GM18861 (cell line): ENCODE data around the gene ADD3.

Experiments used
- ATAC-seq: cut with Tn5 transposase; IDR thresholded peaks from one replicate; pipeline ENCODE4 v1.9.1; 2021; ENCODE audit not compliant: unreplicated experiment

The ADD3 gene, protein sequence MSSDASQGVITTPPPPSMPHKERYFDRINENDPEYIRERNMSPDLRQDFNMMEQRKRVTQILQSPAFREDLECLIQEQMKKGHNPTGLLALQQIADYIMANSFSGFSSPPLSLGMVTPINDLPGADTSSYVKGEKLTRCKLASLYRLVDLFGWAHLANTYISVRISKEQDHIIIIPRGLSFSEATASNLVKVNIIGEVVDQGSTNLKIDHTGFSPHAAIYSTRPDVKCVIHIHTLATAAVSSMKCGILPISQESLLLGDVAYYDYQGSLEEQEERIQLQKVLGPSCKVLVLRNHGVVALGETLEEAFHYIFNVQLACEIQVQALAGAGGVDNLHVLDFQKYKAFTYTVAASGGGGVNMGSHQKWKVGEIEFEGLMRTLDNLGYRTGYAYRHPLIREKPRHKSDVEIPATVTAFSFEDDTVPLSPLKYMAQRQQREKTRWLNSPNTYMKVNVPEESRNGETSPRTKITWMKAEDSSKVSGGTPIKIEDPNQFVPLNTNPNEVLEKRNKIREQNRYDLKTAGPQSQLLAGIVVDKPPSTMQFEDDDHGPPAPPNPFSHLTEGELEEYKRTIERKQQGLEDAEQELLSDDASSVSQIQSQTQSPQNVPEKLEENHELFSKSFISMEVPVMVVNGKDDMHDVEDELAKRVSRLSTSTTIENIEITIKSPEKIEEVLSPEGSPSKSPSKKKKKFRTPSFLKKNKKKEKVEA

DNA sequence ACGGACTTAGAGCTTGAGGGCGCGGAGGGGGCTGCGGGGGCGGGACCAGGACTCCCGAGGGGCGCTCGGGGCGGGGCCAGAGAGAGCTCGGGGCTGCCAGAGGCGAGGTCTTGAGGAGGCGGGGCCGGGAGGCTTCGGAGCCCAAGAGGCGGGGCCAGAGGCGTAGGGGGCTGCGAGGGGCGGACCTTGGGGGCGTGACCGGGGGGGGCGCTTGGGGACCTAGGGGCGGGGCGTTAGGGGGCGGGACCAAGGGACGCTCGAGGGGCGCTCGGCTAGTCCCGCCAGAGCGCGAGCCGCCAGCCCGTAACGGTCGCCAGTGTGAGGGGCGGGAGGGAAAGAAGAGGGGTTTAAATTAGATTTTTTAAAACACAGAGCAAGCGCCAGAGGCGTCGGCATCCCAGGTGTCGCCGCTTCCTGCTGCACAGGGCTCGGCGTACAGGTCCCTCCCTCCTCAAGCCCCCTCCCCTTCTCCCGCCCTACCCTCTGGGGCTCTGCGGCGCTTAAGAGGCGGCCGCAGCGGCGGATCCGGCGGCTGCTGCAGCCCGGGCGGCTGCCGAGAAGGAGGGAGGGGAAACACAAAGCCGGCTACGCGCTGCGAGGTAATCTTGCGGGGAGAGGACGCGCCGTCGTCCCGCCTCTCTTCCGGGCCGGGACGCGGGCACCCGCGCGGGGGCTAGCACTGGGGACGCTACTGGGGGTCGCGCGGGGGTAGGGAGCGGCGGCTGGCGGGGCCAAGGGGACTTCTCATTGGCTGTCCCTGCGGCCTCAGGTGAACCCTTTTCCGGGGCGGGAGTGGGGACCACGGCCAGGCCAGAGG lies at the start of gene ADD3:
Gene ADD3, plus strand, starts transcription at position 284 of the 817 bp plus-strand sequence. CDS start 92,670 bp downstream, outside the sequence.
- peak; percentile 33 for ATAC-seq

DNA sequence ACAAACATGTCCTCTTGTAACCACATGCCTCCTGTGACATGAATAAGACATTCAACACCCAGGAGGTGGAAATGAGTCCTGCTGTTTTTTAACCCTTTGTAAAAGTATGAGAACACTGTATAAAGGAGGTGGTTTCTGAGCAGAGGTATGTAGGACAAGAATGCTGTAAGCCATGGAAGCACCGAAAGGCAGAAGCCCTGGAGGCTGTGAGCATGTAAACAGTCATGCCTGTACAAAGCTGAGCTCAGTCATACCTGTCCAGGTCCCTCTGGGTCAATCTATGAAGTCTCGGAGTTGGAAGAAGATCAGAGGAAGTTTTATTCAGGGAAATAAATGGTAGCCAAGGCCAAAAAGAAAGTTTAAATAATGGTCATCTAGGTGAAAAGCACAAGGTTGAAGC lies 49.7 kb upstream of the ADD3 start:
- ATAC-seq = no peak

DNA sequence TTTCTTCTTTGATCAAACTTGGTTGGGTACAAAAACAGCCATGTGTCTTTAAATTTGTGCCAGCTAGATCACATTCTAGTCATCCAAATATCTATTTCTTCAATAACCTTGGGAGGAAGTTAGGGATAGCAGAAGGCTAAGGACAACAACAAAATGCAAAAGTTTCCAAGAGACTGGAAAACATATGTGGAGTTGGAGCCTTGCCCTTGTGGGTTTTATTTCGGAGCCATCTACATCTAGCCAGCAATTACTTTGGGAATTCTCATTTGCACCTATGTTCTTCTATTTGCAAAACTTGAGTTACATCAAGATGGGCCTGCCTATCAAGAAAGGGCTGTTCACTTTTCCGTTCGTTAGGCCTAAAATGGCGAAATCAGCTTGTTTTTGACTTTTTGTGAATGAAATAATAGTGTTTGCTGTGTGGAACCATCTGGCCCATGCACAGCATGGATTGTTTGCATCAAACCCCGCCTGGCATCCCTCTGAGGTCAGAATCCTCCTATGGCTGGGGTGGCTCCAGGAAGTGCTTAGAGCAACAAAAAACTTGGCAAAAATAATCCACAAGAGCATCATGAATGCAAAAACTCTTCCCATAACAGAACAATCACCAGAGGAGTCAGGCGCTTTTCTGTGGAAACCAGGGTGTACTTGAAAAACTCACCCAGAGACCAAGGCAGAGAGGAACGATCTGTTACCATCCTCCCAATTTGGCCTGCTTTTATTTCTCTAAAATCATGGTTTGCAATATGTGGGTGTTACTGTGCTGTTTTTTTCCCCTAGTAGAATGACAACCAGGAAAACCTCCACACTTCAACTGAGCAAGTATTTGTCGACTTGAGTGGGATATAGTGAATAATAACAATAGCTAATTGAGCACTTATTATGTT lies 48.3 kb upstream of the ADD3 start:
- ATAC-seq = no peak

DNA sequence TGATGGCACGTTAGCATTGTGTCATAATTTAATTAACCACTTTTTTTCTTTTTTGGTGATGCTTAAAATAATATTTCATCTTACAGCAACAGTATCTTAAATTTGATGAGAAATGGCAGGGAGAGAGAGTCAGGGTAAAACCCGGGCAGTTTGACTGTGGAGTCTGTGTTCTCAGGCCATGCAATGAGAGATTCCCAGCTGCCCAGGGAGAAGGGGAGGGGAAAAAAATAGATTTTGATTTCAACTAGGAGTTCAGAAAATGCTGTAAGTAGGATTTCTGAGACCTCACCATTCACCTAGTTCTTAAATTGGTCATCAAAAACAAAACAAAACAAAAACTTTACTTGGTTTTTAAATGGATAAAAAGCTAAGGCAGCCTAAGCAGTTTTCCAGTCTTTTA lies 47.1 kb upstream of the ADD3 start:
- no peak for ATAC-seq

DNA sequence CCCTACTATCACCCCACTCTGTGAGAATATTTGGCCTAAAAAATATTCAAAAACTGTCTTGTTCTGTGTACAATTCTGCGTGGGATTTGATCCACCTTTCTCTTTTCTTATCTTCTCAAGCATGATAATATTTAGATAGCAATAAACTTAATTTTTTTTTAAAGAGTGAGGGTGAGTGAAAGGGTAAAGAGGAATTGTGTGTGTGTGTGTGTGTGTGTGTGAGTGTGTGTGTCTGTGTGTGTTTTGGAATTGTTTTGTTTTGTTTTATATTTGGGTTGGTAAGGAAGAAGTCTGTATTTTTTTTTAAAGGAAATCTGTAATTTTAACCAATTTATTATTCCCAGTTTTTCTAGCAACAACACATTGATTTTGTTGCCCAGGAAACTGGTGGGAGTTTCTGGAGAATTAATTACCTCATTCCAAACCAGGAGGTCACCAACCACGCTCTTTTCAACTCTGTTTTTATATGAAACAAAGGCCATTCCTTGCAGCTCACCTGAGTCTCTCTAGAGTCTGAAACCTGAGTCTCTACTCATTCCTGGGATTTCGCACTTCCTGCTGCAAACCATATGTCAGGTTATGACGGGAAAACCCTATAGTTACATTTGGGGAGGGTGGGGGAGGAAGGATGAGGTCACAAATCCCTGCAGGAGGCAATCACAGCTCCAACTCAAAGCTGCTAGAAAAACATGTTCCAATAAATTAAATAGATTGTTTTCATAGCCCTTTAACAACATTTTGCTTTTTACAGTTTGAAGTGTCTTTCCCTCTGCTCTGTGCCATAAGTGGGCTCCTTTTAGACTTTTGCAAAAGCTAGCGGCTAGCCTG lies 46.4 kb upstream of the ADD3 start:
- ATAC-seq = no peak

DNA sequence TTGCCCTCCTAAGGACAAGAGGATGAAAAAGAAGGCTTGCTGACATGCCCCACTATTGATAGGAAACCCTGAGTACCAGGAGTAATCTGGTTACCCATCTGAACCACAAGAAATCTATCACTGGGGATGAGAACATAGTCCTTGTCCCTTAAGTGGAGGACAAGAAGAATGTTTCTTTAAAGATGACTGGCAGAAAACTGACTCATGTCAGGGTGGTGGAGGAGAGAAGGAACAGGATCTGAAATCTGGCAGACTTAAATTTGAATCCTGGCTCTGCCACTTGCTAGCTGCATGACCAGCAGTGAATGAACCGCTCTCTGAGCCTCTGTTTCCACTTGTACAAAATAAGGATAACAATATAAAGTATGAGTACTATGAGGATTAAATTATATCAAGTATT lies 45.5 kb upstream of the ADD3 start:
- ATAC-seq = no peak

DNA sequence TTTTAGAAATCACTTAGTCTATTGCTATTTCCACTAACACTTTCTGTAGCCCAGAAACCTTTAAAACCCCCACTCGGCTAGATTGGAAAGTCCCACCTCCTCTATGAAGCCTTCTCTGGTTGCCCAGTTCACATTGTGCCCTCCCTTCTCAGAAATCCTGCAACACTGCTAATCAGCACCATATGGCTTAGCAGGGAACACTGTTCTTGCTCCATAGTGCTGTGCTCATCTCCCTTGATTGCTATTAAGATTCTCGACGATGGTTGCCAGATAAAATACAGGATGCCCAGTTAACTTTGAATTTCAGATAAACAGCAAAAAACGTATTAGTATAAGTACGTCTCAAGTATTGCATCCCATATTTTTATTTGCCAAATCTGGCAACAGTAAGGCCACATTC lies 44.3 kb upstream of the ADD3 start:
- no peak for ATAC-seq

DNA sequence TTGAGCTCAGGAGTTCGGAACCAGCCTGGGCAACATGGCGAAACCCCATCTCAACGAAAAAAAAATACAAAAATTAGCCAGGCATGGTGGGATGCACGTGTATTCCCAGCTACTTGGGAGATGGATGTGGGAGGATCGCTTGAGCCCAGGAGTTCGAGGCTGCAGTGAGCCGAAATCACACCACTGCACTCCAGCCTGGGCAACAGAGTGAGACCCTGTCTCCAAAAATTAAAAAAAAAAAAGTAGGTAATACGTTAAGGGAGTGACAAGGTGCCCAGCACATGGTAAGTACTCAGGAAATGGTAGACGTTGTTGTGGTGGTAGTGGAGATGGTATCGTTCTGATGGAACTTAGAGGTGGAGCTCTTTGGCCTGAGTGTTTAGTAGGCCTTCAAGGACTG lies 43.5 kb upstream of the ADD3 start:
- no peak for ATAC-seq

DNA sequence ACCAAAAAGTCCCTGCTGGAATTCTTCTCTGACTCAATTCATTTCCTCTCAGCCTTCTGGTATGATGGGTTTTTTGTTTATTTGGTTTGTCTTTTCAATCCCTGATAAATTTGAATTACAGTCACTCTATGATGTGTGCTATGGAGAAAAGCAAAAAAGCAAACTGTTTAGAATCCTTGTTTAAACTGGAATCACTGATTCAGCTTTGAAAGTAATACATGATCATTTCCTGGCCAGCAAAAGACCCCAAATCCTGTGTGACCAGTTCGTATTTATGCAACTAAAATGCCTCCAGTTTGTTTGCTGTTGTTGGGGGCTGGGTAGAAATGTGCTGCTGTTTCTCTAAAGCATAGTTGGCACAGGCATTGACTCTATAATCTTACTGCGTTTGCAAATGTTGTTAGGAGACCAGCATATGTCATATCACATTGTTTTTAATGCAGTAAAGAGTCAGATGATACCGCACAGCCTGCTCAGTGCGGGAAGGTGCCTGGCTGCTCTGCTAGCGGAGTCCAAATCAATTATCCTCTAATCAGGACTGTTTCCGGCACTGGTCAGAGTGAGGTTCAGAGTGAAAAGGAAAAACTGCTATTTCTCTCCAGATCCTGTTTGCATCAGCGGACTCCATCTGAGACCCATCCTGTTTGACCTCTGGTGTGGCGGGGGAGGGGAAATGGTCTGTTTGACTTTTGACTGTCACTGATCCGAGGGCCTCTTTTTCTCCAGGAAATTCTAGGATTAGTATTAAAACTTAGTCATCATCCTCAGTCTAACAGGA lies 40.6 kb upstream of the ADD3 start:
- no peak for ATAC-seq

DNA sequence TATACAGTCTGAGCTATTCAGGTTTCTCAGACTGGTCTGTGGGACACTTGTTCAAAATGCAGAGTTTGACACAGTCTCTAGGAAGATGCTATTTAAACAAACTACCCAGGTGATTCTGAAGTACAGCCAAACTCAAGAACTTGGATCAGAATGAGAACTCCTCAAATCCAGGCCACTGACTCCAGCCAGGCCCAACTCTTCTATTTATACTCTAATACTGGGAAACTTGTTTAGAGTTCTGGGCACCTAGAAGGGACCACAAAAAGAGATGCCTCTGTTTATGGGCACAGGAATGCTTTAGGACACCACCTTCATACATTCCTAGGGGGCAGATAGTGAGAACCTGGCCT lies 40.1 kb upstream of the ADD3 start:
- ATAC-seq = no peak

DNA sequence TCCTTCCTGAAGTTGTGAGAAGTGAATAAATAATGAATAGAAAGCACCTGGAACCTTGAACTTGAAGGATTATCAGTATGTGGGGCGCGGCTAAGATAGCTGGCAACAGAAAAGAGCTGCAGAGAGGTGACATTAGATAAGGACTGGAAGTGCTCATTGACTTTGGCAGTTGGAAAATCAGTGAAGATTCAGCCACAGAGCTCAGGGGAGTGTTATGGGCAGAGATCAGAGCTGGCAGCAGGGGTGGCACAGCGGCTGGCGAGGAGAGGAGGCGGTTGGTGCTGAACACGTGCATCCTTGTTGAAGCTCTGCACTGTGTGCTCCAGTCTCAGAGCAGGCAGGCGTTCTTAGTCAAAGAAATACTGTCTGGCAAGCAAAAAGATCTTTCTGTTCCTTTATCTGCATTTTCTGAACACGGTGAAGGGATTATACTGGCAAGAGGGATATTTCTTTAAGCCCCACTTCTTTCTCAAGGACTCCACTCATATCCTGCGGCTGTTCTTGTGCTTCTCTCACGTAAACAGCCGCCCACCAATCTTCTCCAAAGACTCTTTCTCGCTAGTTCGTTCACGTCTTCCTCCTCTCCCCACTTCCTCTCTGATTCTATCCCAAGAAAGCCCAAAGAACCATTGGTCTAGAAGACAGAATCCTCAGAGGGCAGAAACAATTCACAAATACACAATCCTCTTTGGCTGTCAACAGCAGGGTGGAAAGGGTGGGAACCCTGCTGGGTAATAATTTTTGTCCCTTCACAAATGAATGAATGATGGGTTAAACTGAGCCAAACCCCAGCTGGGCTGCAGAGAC lies 38.6 kb upstream of the ADD3 start:
- ATAC-seq = no peak

DNA sequence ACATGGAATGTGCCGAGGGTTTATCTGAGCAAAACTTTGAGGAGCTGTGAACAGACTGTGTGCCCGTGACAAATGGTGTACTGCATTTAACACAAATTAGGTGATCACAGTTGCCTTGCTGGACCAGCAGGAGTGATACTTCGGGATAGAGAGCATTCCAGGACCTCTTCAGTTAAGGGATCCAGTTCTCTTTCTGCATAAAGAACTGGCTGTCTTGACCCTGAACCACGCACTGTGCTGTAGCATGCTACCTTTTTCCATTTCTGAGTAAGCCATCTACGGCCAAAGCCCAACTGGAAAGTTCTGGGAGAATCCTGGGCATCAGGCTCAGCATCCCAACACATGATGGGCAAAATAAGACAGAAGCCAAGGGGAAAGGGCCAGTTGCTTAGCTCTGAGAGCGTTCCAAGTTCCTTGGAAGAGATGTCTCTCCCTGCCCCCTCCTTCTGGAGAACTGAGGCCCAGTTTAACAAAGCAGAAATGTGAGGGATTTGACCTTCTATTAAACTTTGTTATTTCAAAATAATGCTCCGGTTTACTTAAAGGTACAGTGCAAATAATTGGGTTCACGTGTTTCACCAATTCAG lies 37.9 kb upstream of the ADD3 start:
- ATAC-seq = no peak

DNA sequence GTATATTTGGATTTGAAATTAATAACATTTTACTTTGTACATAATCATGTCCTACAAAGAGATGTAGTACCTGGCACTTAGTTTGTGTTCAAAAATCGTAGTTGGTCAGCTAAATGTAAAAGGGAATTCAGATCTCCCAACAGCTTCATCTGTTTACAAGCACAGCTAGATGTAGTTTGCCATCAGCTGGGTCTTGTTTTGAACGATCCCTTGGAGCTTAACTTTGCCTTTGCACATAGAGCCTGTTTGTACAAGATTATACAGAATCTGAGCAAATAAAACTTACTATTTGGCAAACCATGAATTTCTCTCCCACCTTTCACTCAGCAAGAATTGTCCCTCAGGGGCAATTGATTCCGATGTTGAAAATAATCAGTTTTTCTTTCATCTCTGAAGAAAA lies 36.1 kb upstream of the ADD3 start:
- no peak for ATAC-seq

DNA sequence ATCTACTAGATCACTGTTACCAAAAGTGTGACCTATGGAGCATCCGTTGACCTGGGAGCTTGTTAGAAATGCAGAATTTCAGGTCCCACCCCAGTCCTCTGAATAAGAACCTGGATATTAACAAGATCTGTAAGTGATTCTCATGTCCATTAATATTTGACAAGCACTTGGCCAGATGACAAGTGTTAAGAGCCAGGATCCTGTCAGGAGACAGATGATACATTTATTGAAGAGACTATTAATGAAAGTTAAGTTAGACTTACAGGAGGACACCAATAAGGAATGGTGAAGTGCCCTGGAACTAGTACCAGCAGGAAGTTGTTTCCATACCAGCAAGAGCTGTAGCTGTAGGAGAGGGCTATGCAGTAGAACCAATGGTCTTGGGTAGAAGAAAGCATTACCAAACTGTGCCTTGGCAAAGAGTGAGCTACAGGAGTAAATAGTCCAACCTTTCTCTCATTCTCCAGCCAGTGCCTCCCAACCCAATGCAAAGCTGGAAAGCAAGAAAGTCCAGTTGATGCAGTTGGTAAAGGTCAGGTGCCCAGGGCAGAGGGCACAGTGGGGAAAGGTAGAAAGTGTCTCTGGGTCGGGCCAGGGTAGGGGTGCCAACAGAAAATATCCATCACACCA lies 35.3 kb upstream of the ADD3 start:
- no peak for ATAC-seq

DNA sequence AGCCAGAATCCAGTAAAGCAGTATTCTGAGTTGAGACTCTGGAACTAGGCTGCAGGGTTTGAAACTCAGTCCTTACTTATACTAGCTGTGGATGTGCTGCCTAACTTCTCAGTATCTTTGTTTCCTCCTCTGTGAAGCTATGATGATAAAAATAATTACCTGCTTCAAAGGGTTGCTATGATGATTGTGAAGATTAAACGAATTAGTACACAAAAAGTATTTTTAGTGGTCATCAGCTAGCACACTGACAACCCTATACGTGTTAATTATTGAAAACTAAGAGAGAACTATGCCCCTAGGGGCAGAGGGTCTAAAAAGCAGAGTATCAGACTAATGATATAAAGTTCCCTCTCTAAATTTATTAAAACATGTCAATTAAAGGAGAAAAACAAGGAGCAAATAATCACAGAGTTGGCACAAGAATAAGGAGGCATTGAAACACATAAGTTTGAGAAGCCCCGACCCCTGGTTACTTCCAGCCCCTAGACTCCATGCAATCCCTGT lies 34.4 kb upstream of the ADD3 start:
- ATAC-seq = no peak

DNA sequence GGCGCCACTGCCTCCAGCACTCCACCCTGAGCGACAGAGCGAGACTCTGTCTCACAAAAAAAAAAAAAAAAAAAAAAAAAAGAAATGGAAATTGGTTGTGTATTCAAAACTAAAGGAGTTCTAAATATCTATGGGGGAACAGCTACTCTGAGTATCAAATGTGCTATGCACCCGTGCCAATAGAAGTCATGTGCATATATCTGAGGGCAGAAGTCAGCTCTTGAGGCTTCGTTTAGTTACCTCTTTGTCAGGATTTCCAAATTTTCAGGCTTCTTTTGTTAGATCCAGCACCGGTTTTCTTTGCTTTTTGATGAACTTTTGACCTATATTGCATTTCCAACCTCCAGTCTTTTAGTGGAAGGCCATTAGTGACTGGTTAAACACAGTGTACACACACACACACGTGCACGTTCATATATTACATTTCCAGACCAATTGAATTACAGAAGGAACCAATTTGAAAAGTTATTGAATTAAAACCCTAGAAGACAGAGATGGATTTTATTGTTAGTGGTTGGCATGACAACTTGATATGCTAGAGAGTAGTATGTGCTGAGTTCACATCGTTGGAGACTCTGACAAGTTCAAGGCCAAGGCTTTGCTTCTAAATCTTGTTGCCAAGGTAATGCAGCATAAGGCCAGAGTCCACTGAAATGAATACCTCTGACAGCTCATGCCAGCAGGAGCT lies 33.1 kb upstream of the ADD3 start:
- ATAC-seq = no peak
